GM23338 (cell line): Measurements from ENCODE around the gene POU3F3.

Source experiments
- CREB1 ChIP-seq: fragments of 250-450 bp; sonication (Bioruptor Pico); IDR thresholded peaks from 2 replicates; pipeline ENCODE4 v1.5.0; 2020; ENCODE audit warnings: low read depth, mild to moderate bottlenecking, moderate library complexity
- EZH2 ChIP-seq: fragments of 200-600 bp; sonication (generic); IDR thresholded peaks from one replicate; pipeline ENCODE4 v1.8.0; 2017; ENCODE audit warnings: antibody characterized with exemption, mild to moderate bottlenecking, low read depth; ENCODE audit not compliant: unreplicated experiment
- EZH2phosphoT487 ChIP-seq: fragments of 200-600 bp; sonication (generic); IDR thresholded peaks from one replicate; pipeline ENCODE4 v1.8.1; 2018; ENCODE audit warnings: antibody characterized with exemption; ENCODE audit not compliant: unreplicated experiment
- JUNB ChIP-seq: IDR thresholded peaks from one replicate; pipeline ENCODE4 v1.6.1; 2016; ENCODE audit warnings: antibody characterized with exemption; ENCODE audit not compliant: unreplicated experiment
- NANOG ChIP-seq: IDR thresholded peaks from 2 replicates; pipeline ENCODE4 v1.6.1; 2016; ENCODE audit warnings: antibody characterized with exemption, borderline replicate concordance
- POLR2AphosphoS5 ChIP-seq: IDR thresholded peaks from 2 replicates; pipeline ENCODE4 v1.6.1; 2016; ENCODE audit warnings: antibody characterized with exemption, low read depth
- STAT1 ChIP-seq: IDR thresholded peaks from one replicate; pipeline ENCODE4 v1.6.1; 2016; ENCODE audit warnings: antibody characterized with exemption; ENCODE audit not compliant: unreplicated experiment
- ZNF114 ChIP-seq: fragments of 250-450 bp; sonication (Bioruptor Pico); IDR thresholded peaks from 2 replicates; pipeline ENCODE4 v1.5.0; 2020; ENCODE audit warnings: mild to moderate bottlenecking, moderate library complexity
- ZNF331 ChIP-seq: fragments of 250-450 bp; sonication (Bioruptor Pico); IDR thresholded peaks from 2 replicates; pipeline ENCODE4 v1.5.0; 2020; ENCODE audit warnings: low read depth, mild to moderate bottlenecking, moderate library complexity
- TF ChIP-seq, protein P1 (sequence below), 2 experiments: fragments of 200-600 bp in 1 of 2; sonication (generic) in 1 of 2; conservative IDR thresholded peaks; 2 replicates each; pipeline versions ENCODE4 v1.5.1 to v1.6.1; 2016 to 2017; ENCODE audit warnings: antibody characterized with exemption in 2 of 2, low read depth in 2 of 2, mild to moderate bottlenecking in 2 of 2, moderate library complexity in 1 of 2
- TF ChIP-seq, protein P2 (sequence below): IDR thresholded peaks from one replicate; pipeline ENCODE4 v1.6.1; 2018; ENCODE audit warnings: antibody characterized with exemption; ENCODE audit not compliant: unreplicated experiment
- TF ChIP-seq, protein P3 (sequence below): IDR thresholded peaks from 2 replicates; pipeline ENCODE4 v1.6.1; 2016; ENCODE audit warnings: antibody characterized with exemption
- TF ChIP-seq, protein P4 (sequence below): fragments of 250-450 bp; sonication (Bioruptor Pico); IDR thresholded peaks from 2 replicates; pipeline ENCODE4 v1.5.0; 2020; ENCODE audit warnings: mild to moderate bottlenecking, moderate library complexity

DNA sequence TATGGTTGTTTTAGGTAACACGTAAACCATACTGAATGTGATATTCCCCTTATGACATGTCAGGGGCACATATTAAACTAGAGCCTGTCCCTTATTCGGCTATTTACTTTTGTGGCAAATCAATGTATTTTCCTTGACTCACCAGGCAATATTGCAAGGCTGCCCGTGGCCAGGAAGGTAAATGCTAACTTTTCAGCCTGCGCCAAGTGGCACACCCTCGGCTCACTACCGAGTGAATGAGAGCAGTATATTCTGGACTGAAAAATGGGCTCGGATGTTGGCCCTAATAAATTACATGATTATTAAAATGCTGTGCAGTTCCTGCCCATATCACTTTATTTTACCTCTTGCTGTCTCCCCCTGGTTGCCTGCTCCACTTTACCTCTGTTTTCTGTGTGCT lies 46.7 kb downstream of the POU3F3 start:
- TF ChIP-seq, protein P1, sequence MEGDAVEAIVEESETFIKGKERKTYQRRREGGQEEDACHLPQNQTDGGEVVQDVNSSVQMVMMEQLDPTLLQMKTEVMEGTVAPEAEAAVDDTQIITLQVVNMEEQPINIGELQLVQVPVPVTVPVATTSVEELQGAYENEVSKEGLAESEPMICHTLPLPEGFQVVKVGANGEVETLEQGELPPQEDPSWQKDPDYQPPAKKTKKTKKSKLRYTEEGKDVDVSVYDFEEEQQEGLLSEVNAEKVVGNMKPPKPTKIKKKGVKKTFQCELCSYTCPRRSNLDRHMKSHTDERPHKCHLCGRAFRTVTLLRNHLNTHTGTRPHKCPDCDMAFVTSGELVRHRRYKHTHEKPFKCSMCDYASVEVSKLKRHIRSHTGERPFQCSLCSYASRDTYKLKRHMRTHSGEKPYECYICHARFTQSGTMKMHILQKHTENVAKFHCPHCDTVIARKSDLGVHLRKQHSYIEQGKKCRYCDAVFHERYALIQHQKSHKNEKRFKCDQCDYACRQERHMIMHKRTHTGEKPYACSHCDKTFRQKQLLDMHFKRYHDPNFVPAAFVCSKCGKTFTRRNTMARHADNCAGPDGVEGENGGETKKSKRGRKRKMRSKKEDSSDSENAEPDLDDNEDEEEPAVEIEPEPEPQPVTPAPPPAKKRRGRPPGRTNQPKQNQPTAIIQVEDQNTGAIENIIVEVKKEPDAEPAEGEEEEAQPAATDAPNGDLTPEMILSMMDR (conservative IDR thresholded peaks at IDR 0.05; ENCODE audit: low read depth in 2 of 2): no peak
- no peak for TF ChIP-seq EZH2
- TF ChIP-seq EZH2phosphoT487: no peak
- TF ChIP-seq ZNF114 (CRISPR knock-in tag): no peak
- no peak for TF ChIP-seq ZNF331 (CRISPR knock-in tag)
- no peak for TF ChIP-seq POLR2AphosphoS5
- TF ChIP-seq, protein P2, sequence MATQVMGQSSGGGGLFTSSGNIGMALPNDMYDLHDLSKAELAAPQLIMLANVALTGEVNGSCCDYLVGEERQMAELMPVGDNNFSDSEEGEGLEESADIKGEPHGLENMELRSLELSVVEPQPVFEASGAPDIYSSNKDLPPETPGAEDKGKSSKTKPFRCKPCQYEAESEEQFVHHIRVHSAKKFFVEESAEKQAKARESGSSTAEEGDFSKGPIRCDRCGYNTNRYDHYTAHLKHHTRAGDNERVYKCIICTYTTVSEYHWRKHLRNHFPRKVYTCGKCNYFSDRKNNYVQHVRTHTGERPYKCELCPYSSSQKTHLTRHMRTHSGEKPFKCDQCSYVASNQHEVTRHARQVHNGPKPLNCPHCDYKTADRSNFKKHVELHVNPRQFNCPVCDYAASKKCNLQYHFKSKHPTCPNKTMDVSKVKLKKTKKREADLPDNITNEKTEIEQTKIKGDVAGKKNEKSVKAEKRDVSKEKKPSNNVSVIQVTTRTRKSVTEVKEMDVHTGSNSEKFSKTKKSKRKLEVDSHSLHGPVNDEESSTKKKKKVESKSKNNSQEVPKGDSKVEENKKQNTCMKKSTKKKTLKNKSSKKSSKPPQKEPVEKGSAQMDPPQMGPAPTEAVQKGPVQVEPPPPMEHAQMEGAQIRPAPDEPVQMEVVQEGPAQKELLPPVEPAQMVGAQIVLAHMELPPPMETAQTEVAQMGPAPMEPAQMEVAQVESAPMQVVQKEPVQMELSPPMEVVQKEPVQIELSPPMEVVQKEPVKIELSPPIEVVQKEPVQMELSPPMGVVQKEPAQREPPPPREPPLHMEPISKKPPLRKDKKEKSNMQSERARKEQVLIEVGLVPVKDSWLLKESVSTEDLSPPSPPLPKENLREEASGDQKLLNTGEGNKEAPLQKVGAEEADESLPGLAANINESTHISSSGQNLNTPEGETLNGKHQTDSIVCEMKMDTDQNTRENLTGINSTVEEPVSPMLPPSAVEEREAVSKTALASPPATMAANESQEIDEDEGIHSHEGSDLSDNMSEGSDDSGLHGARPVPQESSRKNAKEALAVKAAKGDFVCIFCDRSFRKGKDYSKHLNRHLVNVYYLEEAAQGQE: no peak
- TF ChIP-seq, protein P3, sequence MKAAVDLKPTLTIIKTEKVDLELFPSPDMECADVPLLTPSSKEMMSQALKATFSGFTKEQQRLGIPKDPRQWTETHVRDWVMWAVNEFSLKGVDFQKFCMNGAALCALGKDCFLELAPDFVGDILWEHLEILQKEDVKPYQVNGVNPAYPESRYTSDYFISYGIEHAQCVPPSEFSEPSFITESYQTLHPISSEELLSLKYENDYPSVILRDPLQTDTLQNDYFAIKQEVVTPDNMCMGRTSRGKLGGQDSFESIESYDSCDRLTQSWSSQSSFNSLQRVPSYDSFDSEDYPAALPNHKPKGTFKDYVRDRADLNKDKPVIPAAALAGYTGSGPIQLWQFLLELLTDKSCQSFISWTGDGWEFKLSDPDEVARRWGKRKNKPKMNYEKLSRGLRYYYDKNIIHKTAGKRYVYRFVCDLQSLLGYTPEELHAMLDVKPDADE: no peak
- TF ChIP-seq, protein P4, sequence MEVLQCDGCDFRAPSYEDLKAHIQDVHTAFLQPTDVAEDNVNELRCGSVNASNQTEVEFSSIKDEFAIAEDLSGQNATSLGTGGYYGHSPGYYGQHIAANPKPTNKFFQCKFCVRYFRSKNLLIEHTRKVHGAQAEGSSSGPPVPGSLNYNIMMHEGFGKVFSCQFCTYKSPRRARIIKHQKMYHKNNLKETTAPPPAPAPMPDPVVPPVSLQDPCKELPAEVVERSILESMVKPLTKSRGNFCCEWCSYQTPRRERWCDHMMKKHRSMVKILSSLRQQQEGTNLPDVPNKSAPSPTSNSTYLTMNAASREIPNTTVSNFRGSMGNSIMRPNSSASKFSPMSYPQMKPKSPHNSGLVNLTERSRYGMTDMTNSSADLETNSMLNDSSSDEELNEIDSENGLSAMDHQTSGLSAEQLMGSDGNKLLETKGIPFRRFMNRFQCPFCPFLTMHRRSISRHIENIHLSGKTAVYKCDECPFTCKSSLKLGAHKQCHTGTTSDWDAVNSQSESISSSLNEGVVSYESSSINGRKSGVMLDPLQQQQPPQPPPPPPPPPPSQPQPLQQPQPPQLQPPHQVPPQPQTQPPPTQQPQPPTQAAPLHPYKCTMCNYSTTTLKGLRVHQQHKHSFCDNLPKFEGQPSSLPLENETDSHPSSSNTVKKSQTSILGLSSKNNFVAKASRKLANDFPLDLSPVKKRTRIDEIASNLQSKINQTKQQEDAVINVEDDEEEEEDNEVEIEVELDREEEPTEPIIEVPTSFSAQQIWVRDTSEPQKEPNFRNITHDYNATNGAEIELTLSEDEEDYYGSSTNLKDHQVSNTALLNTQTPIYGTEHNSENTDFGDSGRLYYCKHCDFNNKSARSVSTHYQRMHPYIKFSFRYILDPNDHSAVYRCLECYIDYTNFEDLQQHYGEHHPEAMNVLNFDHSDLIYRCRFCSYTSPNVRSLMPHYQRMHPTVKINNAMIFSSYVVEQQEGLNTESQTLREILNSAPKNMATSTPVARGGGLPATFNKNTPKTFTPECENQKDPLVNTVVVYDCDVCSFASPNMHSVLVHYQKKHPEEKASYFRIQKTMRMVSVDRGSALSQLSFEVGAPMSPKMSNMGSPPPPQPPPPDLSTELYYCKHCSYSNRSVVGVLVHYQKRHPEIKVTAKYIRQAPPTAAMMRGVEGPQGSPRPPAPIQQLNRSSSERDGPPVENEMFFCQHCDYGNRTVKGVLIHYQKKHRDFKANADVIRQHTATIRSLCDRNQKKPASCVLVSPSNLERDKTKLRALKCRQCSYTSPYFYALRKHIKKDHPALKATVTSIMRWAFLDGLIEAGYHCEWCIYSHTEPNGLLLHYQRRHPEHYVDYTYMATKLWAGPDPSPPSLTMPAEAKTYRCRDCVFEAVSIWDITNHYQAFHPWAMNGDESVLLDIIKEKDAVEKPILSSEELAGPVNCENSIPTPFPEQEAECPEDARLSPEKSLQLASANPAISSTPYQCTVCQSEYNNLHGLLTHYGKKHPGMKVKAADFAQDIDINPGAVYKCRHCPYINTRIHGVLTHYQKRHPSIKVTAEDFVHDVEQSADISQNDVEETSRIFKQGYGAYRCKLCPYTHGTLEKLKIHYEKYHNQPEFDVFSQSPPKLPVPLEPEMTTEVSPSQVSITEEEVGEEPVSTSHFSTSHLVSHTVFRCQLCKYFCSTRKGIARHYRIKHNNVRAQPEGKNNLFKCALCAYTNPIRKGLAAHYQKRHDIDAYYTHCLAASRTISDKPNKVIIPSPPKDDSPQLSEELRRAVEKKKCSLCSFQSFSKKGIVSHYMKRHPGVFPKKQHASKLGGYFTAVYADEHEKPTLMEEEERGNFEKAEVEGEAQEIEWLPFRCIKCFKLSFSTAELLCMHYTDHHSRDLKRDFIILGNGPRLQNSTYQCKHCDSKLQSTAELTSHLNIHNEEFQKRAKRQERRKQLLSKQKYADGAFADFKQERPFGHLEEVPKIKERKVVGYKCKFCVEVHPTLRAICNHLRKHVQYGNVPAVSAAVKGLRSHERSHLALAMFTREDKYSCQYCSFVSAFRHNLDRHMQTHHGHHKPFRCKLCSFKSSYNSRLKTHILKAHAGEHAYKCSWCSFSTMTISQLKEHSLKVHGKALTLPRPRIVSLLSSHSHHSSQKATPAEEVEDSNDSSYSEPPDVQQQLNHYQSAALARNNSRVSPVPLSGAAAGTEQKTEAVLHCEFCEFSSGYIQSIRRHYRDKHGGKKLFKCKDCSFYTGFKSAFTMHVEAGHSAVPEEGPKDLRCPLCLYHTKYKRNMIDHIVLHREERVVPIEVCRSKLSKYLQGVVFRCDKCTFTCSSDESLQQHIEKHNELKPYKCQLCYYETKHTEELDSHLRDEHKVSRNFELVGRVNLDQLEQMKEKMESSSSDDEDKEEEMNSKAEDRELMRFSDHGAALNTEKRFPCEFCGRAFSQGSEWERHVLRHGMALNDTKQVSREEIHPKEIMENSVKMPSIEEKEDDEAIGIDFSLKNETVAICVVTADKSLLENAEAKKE (CRISPR knock-in tag): no peak
- no peak for TF ChIP-seq NANOG
- no peak for TF ChIP-seq JUNB
- no peak for TF ChIP-seq CREB1
- no peak for TF ChIP-seq STAT1
